Endodermal cell (in vitro differentiated cells): ENCODE measurements around the gene FADS2. TPM values are rescaled to one million over a fixed set of nuclear protein-coding genes. Genes with fewer than 3 reads are reported as not detected.

Experiments used
- DNase-seq: peaks from one replicate; pipeline ENCODE4 v3.0.0-alpha.2; 2017
- H3K27ac ChIP-seq: 2 replicates; pipeline ENCODE4 v1.5.1; 2013; ENCODE audit warnings: mild to moderate bottlenecking, low read depth, low read length, moderate library complexity
- H3K27me3 ChIP-seq: 2 replicates; pipeline ENCODE4 v1.6.1; 2013; ENCODE audit warnings: mild to moderate bottlenecking, low read length, moderate library complexity; ENCODE audit not compliant: insufficient read depth, control insufficient read depth, poor library complexity, severe bottlenecking
- H3K36me3 ChIP-seq: 2 replicates; pipeline ENCODE4 v1.7.0; 2013; ENCODE audit warnings: mild to moderate bottlenecking, low read length, moderate library complexity; ENCODE audit not compliant: control insufficient read depth, insufficient read depth
- H3K4me1 ChIP-seq: one replicate; pipeline ENCODE4 v1.7.0; 2013; ENCODE audit warnings: low read length; ENCODE audit not compliant: control insufficient read depth, insufficient read depth
- H3K4me3 ChIP-seq: 2 replicates; pipeline ENCODE4 v1.5.1; 2013; ENCODE audit warnings: mild to moderate bottlenecking, low read length, moderate library complexity
- H3K9ac ChIP-seq: 2 replicates; pipeline ENCODE4 v1.6.1; 2013; ENCODE audit warnings: mild to moderate bottlenecking, low read length, moderate library complexity; ENCODE audit not compliant: poor library complexity, severe bottlenecking; ENCODE audit errors: extremely low read depth
- H3K9me3 ChIP-seq: 2 replicates; pipeline ENCODE4 v1.6.1; 2013; ENCODE audit warnings: mild to moderate bottlenecking, low read length, moderate library complexity; ENCODE audit not compliant: control insufficient read depth
- H3K27ac Mint-ChIP-seq: 2 replicates; pipeline ENCODE4 v1.8.0; 2020; ENCODE audit warnings: mixed read lengths
- H3K27me3 Mint-ChIP-seq: 2 replicates; pipeline ENCODE4 v1.8.0; 2021; ENCODE audit warnings: mild to moderate bottlenecking, mixed read lengths; ENCODE audit not compliant: insufficient read depth
- H3K36me3 Mint-ChIP-seq: 2 replicates; pipeline ENCODE4 v1.8.0; 2020; ENCODE audit warnings: low read depth, mixed read lengths
- H3K4me1 Mint-ChIP-seq: 2 replicates; pipeline ENCODE4 v1.8.0; 2020; ENCODE audit warnings: mixed read lengths
- H3K4me3 Mint-ChIP-seq: 2 replicates; pipeline ENCODE4 v1.8.0; 2020; ENCODE audit warnings: mild to moderate bottlenecking, moderate library complexity, mixed read lengths
- H3K9me3 Mint-ChIP-seq: 2 replicates; pipeline ENCODE4 v1.8.0; 2020; ENCODE audit warnings: mild to moderate bottlenecking, mixed read lengths
- CTCF ChIP-seq: fragments of 200-600 bp; sonication (generic); conservative IDR thresholded peaks from 2 replicates; pipeline ENCODE4 v1.5.0; 2021; ENCODE audit warnings: antibody characterized with exemption, mild to moderate bottlenecking
- WGBS, 2 experiments: methylation state at CpG; one replicate each; pipeline versions ENCODE4 v1.1.5 to v1.1.7; 2013; ENCODE audit warnings: missing lambda C conversion rate in 2 of 2, mixed read lengths in 1 of 2; ENCODE audit not compliant: insufficient coverage in 1 of 2, insufficient read length in 1 of 2; 5-methylcytosine and 5-hydroxymethylcytosine counted together
- total RNA-seq, 2 donors: library from RNA; stranded (reverse); fragmentation: NEBNext Ultra II Directional in 1 of 2; extraction: Animal tissue kit (Norgen Biotek cat#: 25700) in 1 of 2; gene quantifications; 2 replicates in 1 of 2; 3 replicates in 1 of 2; pipeline ENCODE4 v1.2.1, GENCODE V29; 2021

The FADS2 gene
- total RNA-seq, 2 donors from 2014 or later: 344 to 381 TPM

- WGBS, 2 experiments: 85 to 94% methylated on average over 4 to 5 of the region's 5 CpGs
- H3K9ac ChIP-seq: no peak overlapping the region
- no peak overlapping the region for H3K27ac ChIP-seq
- peak; percentile 43 for DNase-seq
- TF ChIP-seq CTCF: no peak
- H3K36me3 ChIP-seq: no peaks in the 10 kb centered on the region
- no peak overlapping the region for H3K4me3 Mint-ChIP-seq
- H3K27ac Mint-ChIP-seq: no peak overlapping the region
- no peaks in the 10 kb centered on the region for H3K27me3 Mint-ChIP-seq
- no peak overlapping the region for H3K4me3 ChIP-seq
- peaks cover 6% of the 10 kb centered on the region for H3K9me3 Mint-ChIP-seq
- H3K4me1 Mint-ChIP-seq: peaks cover 11% of the 10 kb centered on the region
- H3K9me3 ChIP-seq: no peaks in the 10 kb centered on the region
- H3K4me1 ChIP-seq: peaks cover 4% of the 10 kb centered on the region
- H3K36me3 Mint-ChIP-seq: peaks cover 9% of the 10 kb centered on the region
- H3K27me3 ChIP-seq: no peaks in the 10 kb centered on the region
Observed at GRCh38 chr11:61883947-61884346, 55.8 kb downstream of the FADS2 start.

GRCh38 chr11:61885166-61885778, 57.2 kb downstream of the FADS2 start:
- Mint-ChIP-seq H3K27ac (no peak overlapping the region), H3K9me3 (peaks cover 6% of the 10 kb centered on the region), H3K27me3 (no peaks in the 10 kb centered on the region), H3K4me1 (peaks cover 11% of the 10 kb centered on the region), H3K36me3 (peaks cover 9% of the 10 kb centered on the region), H3K4me3 (no peak overlapping the region)
- H3K27me3 ChIP-seq: peaks cover 4% of the 10 kb centered on the region
- no peak for TF ChIP-seq CTCF
- no peak overlapping the region for H3K4me3 ChIP-seq
- H3K27ac ChIP-seq: no peak overlapping the region
- no peaks in the 10 kb centered on the region for H3K36me3 ChIP-seq
- no peak for DNase-seq
- no peaks in the 10 kb centered on the region for H3K9me3 ChIP-seq
- H3K4me1 ChIP-seq: peaks cover 4% of the 10 kb centered on the region
- WGBS, 2 experiments: 93 to 94% methylated on average over 5 to 7 of the region's 7 CpGs
- H3K9ac ChIP-seq: no peak overlapping the region

- DNase-seq: no peak
- WGBS, 2 experiments: 93 to 100% methylated on average over 2 to 13 of the region's 13 CpGs
- Histone ChIP-seq H3K4me1 (peaks cover 4% of the 10 kb centered on the region), H3K27ac (no peak overlapping the region), H3K4me3 (no peak overlapping the region), H3K9me3 (no peaks in the 10 kb centered on the region), H3K27me3 (peaks cover 5% of the 10 kb centered on the region), H3K36me3 (no peaks in the 10 kb centered on the region), H3K9ac (no peak overlapping the region)
- Mint-ChIP-seq H3K9me3 (peaks cover 6% of the 10 kb centered on the region), H3K4me1 (peaks cover 8% of the 10 kb centered on the region), H3K27me3 (no peaks in the 10 kb centered on the region), H3K4me3 (no peak overlapping the region), H3K36me3 (peaks cover 9% of the 10 kb centered on the region), H3K27ac (no peak overlapping the region)
- TF ChIP-seq CTCF: no peak
Observed at GRCh38 chr11:61885784-61886580, 57.9 kb downstream of the FADS2 start.
